AG04450 (cell line): ENCODE data around the gene GIN1. TPM values are rescaled to one million over a fixed set of nuclear protein-coding genes. Genes with fewer than 3 reads are reported as not detected.

ENCODE experiments used
- polyA plus RNA-seq: library from polyadenylated mRNA; depleted of rRNA; stranded (reverse); fragments of >200 nt; gene quantifications from 2 replicates; pipeline ENCODE4 v1.2.3, GENCODE V29; 2011; rRNA removed

GIN1 gene
- polyA plus RNA-seq, 1 experiment = 7.7 TPM

Other genes with a start within 250 kb of the GIN1 start
- 56.7 and 75.9 TPM in 2 replicates for gene PPIP5K2, start 163 bp upstream of the GIN1 start, polyA plus RNA-seq
- gene MACIR, start 138.6 kb upstream of the GIN1 start, polyA plus RNA-seq = 5.3 and 6.3 TPM in 2 replicates